DMS 273 treated with DMSO at 0.1 percent for 48 hours (cell line): Measurements from ENCODE around the gene LIMS2.

Source experiments
- DNase-seq: peaks from one replicate; lab custom pipeline; 2025; lab: John Stamatoyannopoulos, UW

LIMS2 gene

GRCh38 chr2:127701193-127701650 is 25.9 kb upstream of the LIMS2 start, which contains the start of gene SFT2D3:
SFT2D3 (plus strand) TSS chr2:127701497; CDS start chr2:127701529, 32 bp downstream.
- DNase-seq: peak; percentile 69

GRCh38 chr2:127700527-127701192 is 25.3 kb upstream of the LIMS2 start:
- DNase-seq: no peak

- no peak for DNase-seq
These were observed 23.4 kb upstream of the LIMS2 start for GRCh38 chr2:127698553-127699355.

- DNase-seq: no peak
These were observed 22.3 kb upstream of the LIMS2 start for GRCh38 chr2:127697482-127698180.

GRCh38 chr2:127695491-127696472 is 20.5 kb upstream of the LIMS2 start:
- DNase-seq: no peak

GRCh38 chr2:127694986-127695385 is 19.7 kb upstream of the LIMS2 start:
- no peak for DNase-seq

GRCh38 chr2:127690696-127691095 is 15.4 kb upstream of the LIMS2 start:
- no peak for DNase-seq

GRCh38 chr2:127688405-127688804 is 13.1 kb upstream of the LIMS2 start:
- DNase-seq: no peak

GRCh38 chr2:127685410-127686080 is 10.2 kb upstream of the LIMS2 start:
- DNase-seq: no peak

GRCh38 chr2:127683757-127684156 is 8.4 kb upstream of the LIMS2 start:
- no peak for DNase-seq

GRCh38 chr2:127683056-127683455 is 7.7 kb upstream of the LIMS2 start:
- DNase-seq: no peak

GRCh38 chr2:127681976-127682857 is 6.9 kb upstream of the LIMS2 start:
- DNase-seq: no peak

- DNase-seq: no peak
These were observed 6.0 kb upstream of the LIMS2 start for GRCh38 chr2:127681288-127681804.

- DNase-seq: no peak
These were observed 5.5 kb upstream of the LIMS2 start for GRCh38 chr2:127680706-127681287.

GRCh38 chr2:127679680-127680361 is 4.5 kb upstream of the LIMS2 start:
- no peak for DNase-seq

GRCh38 chr2:127678991-127679390 is 3.7 kb upstream of the LIMS2 start:
- no peak for DNase-seq

GRCh38 chr2:127678531-127678930 is 3.2 kb upstream of the LIMS2 start:
- no peak for DNase-seq

- DNase-seq: no peak
These were observed 1.6 kb upstream of the LIMS2 start for GRCh38 chr2:127676906-127677305.
